GM19023 (cell line): ENCODE results near the gene ATF7.
"Not testable (repeated sequence)": the region's sequence is repeated elsewhere in the genome, so short reads cannot be mapped to it uniquely, and the experiment has no call there.

Source experiments
- ATAC-seq: cut with Tn5 transposase; IDR thresholded peaks from one replicate; pipeline ENCODE4 v1.9.1; 2021; ENCODE audit warnings: mild to moderate bottlenecking, moderate library complexity; ENCODE audit not compliant: unreplicated experiment

The ATF7 gene

GRCh38 chr12:53627919-53628318 lies 1.7 kb upstream of the ATF7 start:
- ATAC-seq, result no peak

DNA sequence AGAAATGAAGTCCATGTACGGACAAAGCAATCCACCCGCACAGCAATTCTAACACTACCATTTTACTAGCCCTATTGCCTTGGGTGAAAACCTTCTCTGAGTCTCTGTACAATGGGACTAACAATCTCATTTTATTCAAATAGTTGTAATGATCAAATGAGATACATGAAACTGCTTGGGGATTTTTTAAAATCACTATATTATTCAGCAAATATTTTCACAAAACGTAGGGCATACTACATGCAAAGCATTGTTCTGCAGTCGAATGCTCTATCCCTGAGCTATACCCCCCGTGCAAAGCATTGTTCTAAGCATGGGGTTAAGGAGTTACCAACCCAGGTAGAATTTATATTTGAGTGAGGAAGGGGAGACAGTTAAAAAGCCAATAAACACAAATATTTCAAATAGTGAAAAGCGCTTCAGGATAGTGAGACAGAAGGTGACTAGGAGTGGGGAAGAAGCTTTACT lies 554 bp upstream of the ATF7 start:
- ATAC-seq, result peak; percentile 3

DNA sequence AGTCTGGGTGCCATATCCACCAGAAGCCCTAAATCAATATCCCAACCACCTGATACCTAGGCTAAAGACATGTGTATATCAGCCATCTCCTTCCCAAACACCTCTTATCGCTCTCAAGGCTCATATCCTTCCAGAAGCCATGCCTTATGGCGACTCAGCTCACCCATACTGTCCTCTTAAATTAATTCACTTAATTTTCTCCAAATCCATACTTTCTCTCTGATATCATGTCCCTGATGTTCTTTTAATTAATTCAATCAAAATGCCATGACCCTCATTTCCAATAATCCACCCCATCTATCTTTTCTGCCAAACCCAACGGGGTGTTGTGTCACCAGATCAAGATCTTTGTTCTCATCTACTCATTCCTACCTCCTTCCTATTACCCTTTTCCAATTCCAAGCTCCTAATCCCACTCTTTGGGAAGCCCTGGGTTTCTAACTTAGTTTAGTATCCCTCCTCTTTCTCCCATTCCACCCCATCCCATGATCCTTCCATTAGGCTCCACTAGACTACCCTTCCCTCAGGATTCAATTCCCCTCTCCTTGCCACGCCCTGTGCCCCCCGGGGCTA lies 723 bp downstream of the ATF7 start:
- ATAC-seq, result no peak

DNA sequence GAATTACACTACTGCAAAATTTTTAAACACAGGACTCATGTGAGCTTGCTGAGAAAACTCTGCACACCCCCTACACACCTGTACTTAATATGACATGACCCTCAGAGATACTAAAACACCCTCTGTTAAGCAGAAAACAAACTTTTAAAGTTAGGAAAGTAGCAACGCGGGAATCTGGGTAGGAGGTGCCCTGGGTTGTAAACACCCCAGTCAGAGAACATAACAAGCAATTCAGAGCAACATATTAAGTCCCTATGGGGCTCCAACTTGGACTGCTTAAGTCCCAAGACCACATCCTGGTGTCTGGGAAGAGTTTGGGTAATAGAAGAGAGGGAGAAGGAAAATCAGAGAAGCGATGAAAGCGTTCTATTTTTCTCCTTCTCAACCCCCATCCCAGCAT lies 1.2 kb downstream of the ATF7 start:
- no peak for ATAC-seq

DNA sequence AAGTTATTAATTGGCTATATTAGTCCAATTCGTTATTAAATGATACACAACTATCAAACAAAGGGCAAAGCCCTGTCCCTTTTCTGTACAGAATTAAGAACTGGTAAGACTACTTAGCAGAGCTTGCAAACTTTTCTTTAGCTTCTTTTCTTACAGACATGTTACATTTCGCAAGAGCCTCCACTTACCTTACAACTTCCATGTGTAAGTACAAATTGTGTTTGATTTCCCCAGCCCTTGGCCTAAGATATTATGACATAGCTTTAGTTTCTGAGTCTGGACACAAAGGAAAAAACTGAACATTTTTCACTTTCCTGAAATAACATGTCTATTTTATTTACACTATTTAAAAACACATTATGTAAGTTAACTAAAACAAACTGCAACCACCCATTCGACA lies 1.7 kb downstream of the ATF7 start:
- no peak for ATAC-seq

GRCh38 chr12:53623548-53624385 lies 2.4 kb downstream of the ATF7 start:
- no peak for ATAC-seq

DNA sequence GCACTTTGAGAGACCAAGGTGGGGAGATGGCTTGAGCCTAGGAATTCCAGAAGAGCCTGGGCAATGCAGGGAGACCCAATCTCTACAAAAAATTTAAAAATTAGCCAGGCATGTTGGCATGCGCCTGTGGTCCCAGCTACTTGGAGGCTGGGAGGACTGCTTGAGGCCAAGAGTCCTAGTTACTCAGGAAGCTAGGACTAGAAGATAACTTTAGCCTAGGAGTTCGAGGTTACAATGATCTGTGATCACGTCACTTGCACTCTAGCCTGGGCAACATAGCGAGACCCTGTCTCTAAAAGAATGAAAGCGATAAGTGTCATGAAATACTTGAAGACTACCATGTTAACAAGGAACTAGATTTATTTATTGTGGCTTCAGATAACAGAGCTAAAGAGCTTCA lies 3.5 kb downstream of the ATF7 start:
- no peak for ATAC-seq

DNA sequence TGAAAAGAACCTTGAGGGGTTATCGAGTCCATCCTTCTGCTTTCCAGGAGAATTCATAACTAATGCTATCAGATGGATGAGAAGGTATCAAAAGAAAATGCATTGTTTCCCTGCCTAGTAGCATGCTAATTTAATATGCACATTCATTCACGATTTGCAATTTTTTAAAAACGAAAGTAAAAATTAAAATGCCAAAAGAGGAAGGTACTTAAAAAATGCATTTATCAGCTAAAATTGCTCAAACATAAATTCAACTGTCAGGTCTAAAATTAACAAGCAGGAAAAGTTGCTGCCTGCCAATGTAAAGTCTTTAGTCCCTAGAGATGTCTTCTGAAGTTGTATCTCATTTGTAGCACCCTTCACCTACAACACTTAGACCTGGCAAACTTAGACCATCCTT lies 7.9 kb downstream of the ATF7 start:
- no peak for ATAC-seq

DNA sequence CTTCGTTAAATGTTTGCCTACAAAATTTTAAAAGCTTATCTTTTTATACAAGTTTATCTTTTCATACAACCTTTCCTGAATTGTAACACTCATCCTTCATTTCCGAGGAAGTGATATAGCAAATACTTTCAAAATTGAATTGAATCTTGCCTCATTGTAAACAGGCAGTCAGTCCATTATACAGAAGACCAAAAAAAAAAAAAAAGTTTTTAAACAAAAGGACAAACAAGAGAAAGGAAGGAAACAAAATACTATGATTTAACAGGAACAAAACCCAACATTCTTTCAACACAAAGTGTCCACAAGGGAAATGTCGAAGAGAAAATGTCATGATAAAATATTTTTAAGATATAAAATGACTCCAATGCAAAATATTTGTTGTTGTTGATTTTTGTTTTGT lies 8.5 kb downstream of the ATF7 start:
- ATAC-seq, result no peak

GRCh38 chr12:53616950-53617349 lies 9.2 kb downstream of the ATF7 start:
- ATAC-seq, result no peak

- ATAC-seq, result no peak
These were observed 12.4 kb downstream of the ATF7 start for GRCh38 chr12:53613821-53614220.

DNA sequence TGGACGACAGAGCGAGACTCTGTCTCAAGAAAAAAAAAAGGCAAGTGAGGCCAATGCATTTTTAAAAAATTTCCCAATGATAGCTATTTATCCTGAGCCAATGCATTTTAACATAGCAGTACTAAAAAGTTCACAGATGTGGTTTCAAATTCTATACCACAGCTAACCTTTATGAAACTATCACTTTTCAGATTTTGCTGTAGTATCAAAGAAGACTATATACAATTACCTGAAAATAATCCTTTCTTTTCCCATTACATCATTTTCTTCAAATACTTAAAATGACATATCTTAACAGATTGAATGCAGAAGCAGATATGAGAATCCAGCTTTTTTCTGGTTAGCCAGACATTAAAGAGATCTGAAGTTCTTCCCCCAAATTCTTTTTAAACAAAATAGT lies 13.2 kb downstream of the ATF7 start:
- no peak for ATAC-seq

DNA sequence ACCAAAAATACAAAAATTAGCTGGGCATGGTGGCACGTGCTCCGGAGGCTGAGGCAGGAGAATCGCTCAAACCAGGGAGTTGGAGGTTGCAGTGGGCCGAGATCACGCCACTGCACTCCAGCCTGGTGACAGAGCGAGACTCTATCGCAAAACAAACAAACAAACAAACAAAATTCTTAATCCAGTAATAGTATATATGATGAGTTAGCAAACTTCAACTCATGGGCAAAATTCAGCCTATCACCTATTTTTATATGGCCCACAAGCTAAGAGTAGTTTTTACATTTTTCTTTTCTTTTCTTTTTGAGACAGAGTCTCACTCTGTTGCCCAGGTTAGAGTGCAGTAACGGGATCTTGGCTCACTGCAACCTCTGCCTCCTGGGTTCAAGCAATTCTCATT lies 14.9 kb downstream of the ATF7 start:
- no peak for ATAC-seq

DNA sequence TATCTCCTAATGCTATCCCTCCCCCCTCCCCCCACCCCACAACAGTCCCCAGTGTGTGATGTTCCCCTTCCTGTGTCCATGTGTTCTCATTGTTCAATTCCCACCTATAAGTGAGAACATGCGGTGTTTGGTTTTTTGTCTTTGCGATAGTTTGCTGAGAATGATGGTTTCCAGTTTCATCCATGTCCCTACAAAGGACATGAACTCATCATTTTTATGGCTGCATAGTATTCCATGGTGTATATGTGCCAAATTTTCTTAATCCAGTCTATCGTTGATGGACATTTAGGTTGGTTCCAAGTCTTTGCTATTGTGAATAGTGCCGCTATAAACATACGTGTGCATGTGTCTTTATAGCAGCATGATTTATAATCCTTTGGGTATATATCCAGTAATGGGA lies 19.5 kb downstream of the ATF7 start:
- ATAC-seq, result not testable (repeated sequence)

DNA sequence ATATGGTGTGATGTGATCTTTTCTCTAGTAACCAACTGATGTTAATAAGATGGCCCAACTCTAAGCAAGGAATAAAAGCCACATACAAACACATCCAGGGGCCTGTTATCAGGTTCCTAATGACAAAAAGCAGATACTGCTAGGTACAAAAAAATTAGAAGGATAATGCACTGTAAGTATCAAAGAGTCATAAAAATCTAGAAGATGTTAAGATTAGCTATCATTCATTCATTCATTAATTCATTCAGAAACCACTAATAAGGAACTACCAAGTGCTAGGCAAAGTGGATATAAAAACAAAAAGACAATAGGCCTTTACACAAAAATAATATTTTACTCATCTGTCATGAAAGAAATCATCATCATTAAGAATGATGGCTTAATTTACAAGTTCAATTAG lies 21.6 kb downstream of the ATF7 start:
- ATAC-seq, result no peak

- no peak for ATAC-seq
These were observed 22.4 kb downstream of the ATF7 start for GRCh38 chr12:53603804-53604203.

GRCh38 chr12:53603196-53603595 lies 23.0 kb downstream of the ATF7 start:
- no peak for ATAC-seq

- ATAC-seq, result no peak
These were observed 23.9 kb downstream of the ATF7 start for GRCh38 chr12:53602176-53602864.

DNA sequence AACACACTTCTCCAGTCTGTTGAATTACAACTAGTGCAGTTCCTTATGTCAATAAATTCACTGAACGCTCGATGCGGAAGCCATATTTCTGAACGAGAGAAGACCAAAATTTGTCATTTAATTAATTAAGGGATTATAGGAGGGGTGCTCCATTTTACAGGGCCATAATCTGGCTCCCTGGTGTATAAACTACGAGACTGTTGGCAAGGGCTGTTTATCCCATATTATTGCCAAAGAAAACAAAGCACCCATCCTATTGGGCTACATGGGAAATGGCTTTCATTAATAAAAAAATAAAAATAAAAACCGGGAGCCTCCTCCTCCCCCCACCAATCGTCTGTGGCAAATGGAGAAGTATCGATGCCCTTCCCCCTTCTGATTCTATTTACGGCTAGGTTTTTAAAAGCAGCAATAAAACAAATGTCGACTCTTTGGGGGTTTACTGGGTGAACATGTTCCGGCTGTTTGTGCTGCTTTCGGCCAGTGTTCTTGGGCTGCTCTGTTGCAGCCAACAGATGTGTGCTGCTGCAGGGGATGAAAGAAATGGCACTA lies 24.8 kb downstream of the ATF7 start:
- no peak for ATAC-seq

DNA sequence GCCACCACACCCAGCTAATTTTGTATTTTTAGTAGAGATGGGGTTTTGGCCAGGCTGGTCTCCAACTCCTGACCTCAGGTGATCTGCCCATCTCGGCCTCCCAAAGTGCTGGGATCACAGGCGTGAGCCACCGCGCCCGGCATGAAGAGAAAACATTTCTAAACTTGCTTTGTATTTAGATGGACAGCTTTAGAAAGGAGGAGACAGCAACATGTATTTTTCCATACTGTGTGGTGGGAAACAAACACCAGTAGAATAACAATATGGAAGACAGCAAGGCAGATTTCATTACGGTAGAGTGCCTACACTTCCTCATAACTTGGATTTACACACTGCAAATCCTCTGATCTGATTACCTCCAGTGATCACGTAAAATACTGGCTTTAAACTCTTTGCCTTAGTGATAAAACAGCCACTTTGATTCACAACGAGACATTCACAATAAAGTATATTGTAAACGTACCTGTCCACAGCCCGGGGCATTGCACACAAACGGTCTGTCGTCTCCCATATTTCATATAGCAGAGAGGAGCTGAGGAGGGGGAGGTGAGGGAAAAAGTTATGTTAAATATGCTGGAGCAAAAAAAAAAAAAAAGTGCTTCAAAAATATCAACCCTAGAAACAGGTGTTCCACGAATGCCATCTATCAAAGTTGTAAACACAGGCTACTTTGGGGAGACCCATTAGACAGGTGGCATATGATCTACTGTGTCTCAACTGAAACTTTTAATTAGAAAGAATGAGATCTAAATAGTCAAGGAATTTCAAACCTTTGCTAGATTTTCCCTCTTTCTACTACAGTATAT lies 25.5 kb downstream of the ATF7 start:
- ATAC-seq, result no peak

GRCh38 chr12:53599579-53599978 lies 26.6 kb downstream of the ATF7 start:
- ATAC-seq, result no peak
